Astrocyte of the cerebellum (primary cell): Measurements from ENCODE around the gene SLC38A1.
A peak's percentile ranks its signal among the peaks of the same experiment; 100 is the strongest.
"Not testable (repeated sequence)": the region's sequence is repeated elsewhere in the genome, so short reads cannot be mapped to it uniquely, and the experiment has no call there.

Experiments
- DNase-seq: peaks from one replicate; pipeline ENCODE4 v3.0.0-alpha.2; 2011; ENCODE audit warnings: low read depth
- H3K4me3 ChIP-seq: 2 replicates; pipeline ENCODE4 v1.5.1; 2011; ENCODE audit warnings: mild to moderate bottlenecking, low read depth, low read length, moderate library complexity
- CTCF ChIP-seq: IDR thresholded peaks from 2 replicates; pipeline ENCODE4 v1.5.1; 2012; ENCODE audit warnings: low read length, low read depth, moderate library complexity, mild to moderate bottlenecking; ENCODE audit errors: missing control alignments
- in situ Hi-C: cut with HindIII; loops from 2 replicates; pipeline ENCODE4 v1.10.0; 2017; ENCODE audit warnings: low sequenced_read_pairs

Gene SLC38A1

DNA sequence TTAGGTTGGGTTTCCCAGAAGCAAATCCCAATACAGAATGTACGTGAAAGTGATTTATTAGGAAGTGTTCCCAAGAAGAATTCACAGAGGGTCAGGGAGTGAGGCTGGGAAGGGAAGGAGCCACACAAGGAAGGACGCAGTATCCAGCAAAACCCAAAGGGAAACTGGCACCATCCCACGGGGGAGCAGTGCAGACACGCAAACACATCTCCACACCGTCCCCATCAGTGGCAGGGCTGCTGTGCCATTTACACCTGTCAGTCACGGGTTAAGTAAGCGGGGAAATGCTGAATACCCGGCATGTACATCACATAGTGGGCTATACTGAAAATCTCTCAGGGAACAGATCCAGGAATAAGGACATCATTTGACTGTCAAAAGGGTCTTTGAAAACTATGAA lies 93.9 kb downstream of the SLC38A1 start:
- no peak for DNase-seq
- H3K4me3 ChIP-seq = no peak overlapping the region
- no peak for TF ChIP-seq CTCF
- in situ Hi-C loops = no loop called here

DNA sequence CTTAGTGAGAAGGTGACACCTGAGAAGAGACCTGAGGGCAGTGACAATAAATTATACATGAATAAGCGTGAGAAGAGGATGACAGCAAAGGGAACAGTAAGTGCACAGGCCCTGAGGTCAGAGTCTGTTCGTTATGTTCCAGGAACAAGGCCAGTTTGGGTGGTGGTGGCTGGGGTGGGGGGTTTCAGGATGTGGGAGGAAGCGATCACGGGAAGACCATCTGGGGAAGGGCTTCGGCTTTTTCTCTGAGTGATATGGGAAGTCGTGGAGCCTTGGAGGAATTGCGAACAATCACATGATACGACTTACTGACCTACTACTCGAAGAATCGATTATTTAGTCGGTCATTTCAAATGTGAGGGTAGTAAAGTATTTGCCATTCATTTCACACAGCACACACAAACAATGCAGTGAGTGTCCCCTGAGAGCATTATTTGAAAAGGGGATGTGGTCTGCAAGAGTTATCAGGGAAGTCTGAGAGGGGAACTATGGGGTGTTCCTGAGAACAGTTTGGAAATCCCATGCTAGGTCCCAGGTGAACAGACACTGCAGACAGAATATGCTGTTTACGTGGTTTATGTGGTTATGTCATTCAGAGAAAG lies 94.7 kb downstream of the SLC38A1 start:
- H3K4me3 ChIP-seq = no peak overlapping the region
- in situ Hi-C loops = no loop called here
- no peak for TF ChIP-seq CTCF
- DNase-seq = no peak

DNA sequence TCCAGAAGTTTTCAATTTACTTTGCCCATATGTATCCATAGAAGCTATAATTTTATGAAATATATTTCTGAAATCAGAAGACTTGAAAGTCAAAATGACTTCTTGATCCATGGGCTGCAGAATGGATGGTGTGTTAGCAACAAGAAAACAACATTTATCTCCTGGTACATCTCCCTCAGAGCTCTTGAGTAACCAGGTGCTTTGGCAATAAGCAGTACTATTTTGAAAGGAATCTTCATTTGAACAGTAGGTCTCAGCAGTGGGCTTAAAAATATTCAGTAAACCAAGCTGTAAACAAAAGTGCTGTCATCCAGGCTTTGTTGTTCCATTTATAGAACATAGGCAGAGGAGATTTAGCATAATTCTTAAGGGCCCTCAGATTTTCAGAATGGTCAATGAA lies 100.4 kb downstream of the SLC38A1 start:
- H3K4me3 ChIP-seq = no peak overlapping the region
- no peak for DNase-seq
- TF ChIP-seq CTCF = no peak
- in situ Hi-C loops = no loop called here

DNA sequence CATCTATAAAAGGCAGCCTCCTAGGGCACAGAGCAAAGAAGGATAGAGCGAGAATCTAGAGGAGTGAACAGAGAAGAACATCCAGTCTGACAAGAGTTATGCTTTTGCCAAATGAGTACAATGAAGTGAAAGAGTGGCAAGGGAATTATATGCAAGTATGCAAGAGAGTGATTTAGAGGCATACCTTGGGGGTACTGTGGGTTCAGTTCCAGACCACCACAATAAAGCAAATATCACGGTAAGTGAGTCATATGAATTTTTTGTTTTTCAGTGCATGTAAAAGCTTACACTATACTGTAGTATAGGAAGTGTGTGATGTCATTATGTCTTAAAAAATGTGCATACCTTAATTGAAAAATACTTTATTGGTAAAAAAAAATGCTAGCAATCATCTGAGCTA lies 101.4 kb downstream of the SLC38A1 start:
- DNase-seq = peak; percentile 62
- TF ChIP-seq CTCF = no peak

GRCh38 chr12:46165191-46165590 lies 103.7 kb downstream of the SLC38A1 start:
- in situ Hi-C loops = no loop called here
- TF ChIP-seq CTCF = no peak
- no peak overlapping the region for H3K4me3 ChIP-seq
- DNase-seq = no peak

More for the DNA sequence above, 101.4 kb downstream of the SLC38A1 start:
- in situ Hi-C loops = no loop called here
- no peak overlapping the region for H3K4me3 ChIP-seq

- in situ Hi-C loops = no loop called here
- no peak for DNase-seq
- no peak for TF ChIP-seq CTCF
- H3K4me3 ChIP-seq = no peak overlapping the region
Measured at GRCh38 chr12:46164186-46164761, 104.6 kb downstream of the SLC38A1 start.

DNA sequence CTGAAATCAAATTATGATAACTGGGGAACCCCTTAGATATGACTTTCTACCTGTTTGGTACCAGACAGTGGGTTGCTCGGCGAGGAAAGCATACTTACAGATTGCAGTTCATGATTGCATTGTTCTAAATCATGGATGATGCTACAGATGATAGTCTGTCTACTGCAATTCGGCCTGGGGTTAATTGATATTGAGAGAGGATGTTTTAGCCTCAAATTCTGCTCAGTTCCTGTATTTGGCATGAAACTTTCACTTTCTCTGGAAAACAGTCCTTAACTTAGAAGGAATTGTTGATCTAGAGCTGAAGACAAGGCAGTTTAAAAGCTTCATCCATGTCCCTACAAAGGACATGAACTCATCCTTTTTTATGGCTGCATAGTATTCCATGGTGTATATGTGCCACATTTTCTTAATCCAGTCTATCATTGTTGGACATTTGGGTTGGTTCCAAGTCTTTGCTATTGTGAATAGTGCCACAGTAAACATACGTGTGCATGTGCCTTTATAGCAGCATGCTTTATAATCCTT lies 106.2 kb downstream of the SLC38A1 start:
- DNase-seq, H3K4me3 ChIP-seq, in situ Hi-C loops: not testable (repeated sequence)
